WTC11 (cell line): Measurements from ENCODE around the gene TBX15.

Source experiments
- CTCF ChIP-seq: fragments of 200-600 bp; IDR thresholded peaks from 2 replicates; pipeline ENCODE4 v1.8.0; 2022; ENCODE audit warnings: antibody characterized with exemption
- JUN ChIP-seq: sonication (generic); formaldehyde crosslinking; IDR thresholded peaks from 2 replicates; pipeline ENCODE4 v1.8.0; 2023; ENCODE audit warnings: mild to moderate bottlenecking, missing genetic modification reagents
- PREB ChIP-seq: sonication (generic); formaldehyde crosslinking; IDR thresholded peaks from 2 replicates; pipeline ENCODE4 v1.8.1; 2022; ENCODE audit warnings: mild to moderate bottlenecking, missing genetic modification reagents, moderate library complexity, borderline replicate concordance

GRCh38 chr1:118963138-118963455 is 25.0 kb downstream of the TBX15 start:
- TF ChIP-seq CTCF, result no peak
- no peak for TF ChIP-seq JUN (CRISPR knock-in tag)
- no peak for TF ChIP-seq PREB (CRISPR knock-in tag)
